AG04449 (cell line): ENCODE measurements around the gene LARP7.

Experiments
- CTCF ChIA-PET: fragments of 350-600 bp; formaldehyde crosslinking; extraction: SDS; loops from one replicate; lab custom pipeline; 2021; ENCODE audit warnings: antibody characterized with exemption; lab: Yijun Ruan, JAX
- POLR2A ChIA-PET: fragments of 400-600, 350-600 bp; formaldehyde crosslinking; extraction: SDS; loops from one replicate; lab custom pipeline; 2020; ENCODE audit warnings: antibody characterized with exemption, inconsistent platforms; lab: Yijun Ruan, JAX
- DNase-seq: peaks from one replicate; pipeline ENCODE4 v3.0.0-alpha.2; 2010; ENCODE audit warnings: low read depth, low spot score
- H3K4me3 ChIP-seq: 2 replicates; pipeline ENCODE4 v1.5.1; 2011; ENCODE audit warnings: low read depth, mild to moderate bottlenecking, control low read depth, low read length
- TF ChIP-seq, protein P1 (sequence below): IDR thresholded peaks from one replicate; pipeline ENCODE4 v1.5.1; 2011; ENCODE audit warnings: mild to moderate bottlenecking, moderate library complexity, low read length, control low read depth, inconsistent platforms; ENCODE audit not compliant: insufficient read depth; ENCODE audit errors: missing control alignments

The LARP7 gene

DNA sequence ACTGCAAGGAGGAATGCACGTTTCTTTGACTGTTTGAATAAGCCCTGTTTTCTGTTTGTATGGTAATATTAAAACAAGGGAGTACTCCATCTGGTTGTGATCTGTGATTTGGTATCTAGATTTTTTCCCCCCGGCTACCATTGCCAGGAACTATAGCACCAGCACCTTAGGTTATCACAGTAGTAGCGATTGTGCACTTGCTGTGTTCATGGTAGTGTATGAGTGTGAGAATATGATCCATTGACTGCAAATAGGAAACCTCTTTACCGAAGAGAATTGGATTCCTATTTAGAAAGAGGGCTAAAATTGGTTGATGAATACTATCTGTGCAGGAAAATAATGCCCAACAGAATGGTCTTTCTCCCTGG, 69.9 kb downstream of the LARP7 start:
- H3K4me3 ChIP-seq: no peak overlapping the region
- DNase-seq: no peak
- CTCF ChIA-PET: interaction anchor here (1.3 kb wide), 1 partner anchor 55 kb away, joined by 3 read pairs; no protein-coding TSS in a partner anchor
- TF ChIP-seq, protein P1, sequence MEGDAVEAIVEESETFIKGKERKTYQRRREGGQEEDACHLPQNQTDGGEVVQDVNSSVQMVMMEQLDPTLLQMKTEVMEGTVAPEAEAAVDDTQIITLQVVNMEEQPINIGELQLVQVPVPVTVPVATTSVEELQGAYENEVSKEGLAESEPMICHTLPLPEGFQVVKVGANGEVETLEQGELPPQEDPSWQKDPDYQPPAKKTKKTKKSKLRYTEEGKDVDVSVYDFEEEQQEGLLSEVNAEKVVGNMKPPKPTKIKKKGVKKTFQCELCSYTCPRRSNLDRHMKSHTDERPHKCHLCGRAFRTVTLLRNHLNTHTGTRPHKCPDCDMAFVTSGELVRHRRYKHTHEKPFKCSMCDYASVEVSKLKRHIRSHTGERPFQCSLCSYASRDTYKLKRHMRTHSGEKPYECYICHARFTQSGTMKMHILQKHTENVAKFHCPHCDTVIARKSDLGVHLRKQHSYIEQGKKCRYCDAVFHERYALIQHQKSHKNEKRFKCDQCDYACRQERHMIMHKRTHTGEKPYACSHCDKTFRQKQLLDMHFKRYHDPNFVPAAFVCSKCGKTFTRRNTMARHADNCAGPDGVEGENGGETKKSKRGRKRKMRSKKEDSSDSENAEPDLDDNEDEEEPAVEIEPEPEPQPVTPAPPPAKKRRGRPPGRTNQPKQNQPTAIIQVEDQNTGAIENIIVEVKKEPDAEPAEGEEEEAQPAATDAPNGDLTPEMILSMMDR: no peak
- POLR2A ChIA-PET: no interaction called here
